Ishikawa (cell line): ENCODE results near the gene CIAPIN1.

Experiments
- CEBPB ChIP-seq: IDR thresholded peaks from 2 replicates; pipeline ENCODE4 v1.6.1; 2012
- CREB1 ChIP-seq: IDR thresholded peaks from 2 replicates; pipeline ENCODE4 v1.6.1; 2012; ENCODE audit warnings: low read depth
- EGR1 ChIP-seq: IDR thresholded peaks from 2 replicates; pipeline ENCODE4 v1.6.1; 2012
- EP300 ChIP-seq: IDR thresholded peaks from 2 replicates; pipeline ENCODE4 v1.6.1; 2012; ENCODE audit warnings: borderline replicate concordance
- FOXM1 ChIP-seq: IDR thresholded peaks from 2 replicates; pipeline ENCODE4 v1.6.1; 2012; ENCODE audit warnings: low read depth, borderline replicate concordance
- MAX ChIP-seq: IDR thresholded peaks from 2 replicates; pipeline ENCODE4 v1.6.1; 2012
- NFIC ChIP-seq: IDR thresholded peaks from 2 replicates; pipeline ENCODE4 v1.6.1; 2012
- RAD21 ChIP-seq: IDR thresholded peaks from 2 replicates; pipeline ENCODE4 v1.6.1; 2012; ENCODE audit warnings: low read depth
- REST ChIP-seq: IDR thresholded peaks from 2 replicates; pipeline ENCODE4 v1.6.1; 2012; ENCODE audit warnings: low read depth, mild to moderate bottlenecking
- TAF1 ChIP-seq: IDR thresholded peaks from 2 replicates; pipeline ENCODE4 v1.6.1; 2012; ENCODE audit warnings: low read depth, mild to moderate bottlenecking
- TCF12 ChIP-seq: IDR thresholded peaks from 2 replicates; pipeline ENCODE4 v1.6.1; 2012; ENCODE audit warnings: low read depth
- TEAD4 ChIP-seq: IDR thresholded peaks from 2 replicates; pipeline ENCODE4 v1.6.1; 2012
- YY1 ChIP-seq: IDR thresholded peaks from 2 replicates; pipeline ENCODE4 v1.6.1; 2012; ENCODE audit warnings: low read depth
- ZBTB7A ChIP-seq: IDR thresholded peaks from 2 replicates; pipeline ENCODE4 v1.6.1; 2012; ENCODE audit warnings: low read depth
- TF ChIP-seq, protein P1 (sequence below): IDR thresholded peaks from 2 replicates; pipeline ENCODE4 v1.6.1; 2012

Gene CIAPIN1

GRCh38 chr16:57390636-57391295, 56.4 kb downstream of the CIAPIN1 start:
- no peak for TF ChIP-seq EGR1
- TF ChIP-seq EP300: no peak
- no peak for TF ChIP-seq REST
- TF ChIP-seq, protein P1, sequence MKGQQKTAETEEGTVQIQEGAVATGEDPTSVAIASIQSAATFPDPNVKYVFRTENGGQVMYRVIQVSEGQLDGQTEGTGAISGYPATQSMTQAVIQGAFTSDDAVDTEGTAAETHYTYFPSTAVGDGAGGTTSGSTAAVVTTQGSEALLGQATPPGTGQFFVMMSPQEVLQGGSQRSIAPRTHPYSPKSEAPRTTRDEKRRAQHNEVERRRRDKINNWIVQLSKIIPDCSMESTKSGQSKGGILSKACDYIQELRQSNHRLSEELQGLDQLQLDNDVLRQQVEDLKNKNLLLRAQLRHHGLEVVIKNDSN: no peak
- TF ChIP-seq RAD21: no peak
- TF ChIP-seq YY1: no peak
- no peak for TF ChIP-seq TCF12
- no peak for TF ChIP-seq TEAD4
- no peak for TF ChIP-seq CREB1
- TF ChIP-seq NFIC: no peak
- TF ChIP-seq MAX: no peak
- TF ChIP-seq ZBTB7A: no peak
- no peak for TF ChIP-seq FOXM1
- no peak for TF ChIP-seq TAF1

DNA sequence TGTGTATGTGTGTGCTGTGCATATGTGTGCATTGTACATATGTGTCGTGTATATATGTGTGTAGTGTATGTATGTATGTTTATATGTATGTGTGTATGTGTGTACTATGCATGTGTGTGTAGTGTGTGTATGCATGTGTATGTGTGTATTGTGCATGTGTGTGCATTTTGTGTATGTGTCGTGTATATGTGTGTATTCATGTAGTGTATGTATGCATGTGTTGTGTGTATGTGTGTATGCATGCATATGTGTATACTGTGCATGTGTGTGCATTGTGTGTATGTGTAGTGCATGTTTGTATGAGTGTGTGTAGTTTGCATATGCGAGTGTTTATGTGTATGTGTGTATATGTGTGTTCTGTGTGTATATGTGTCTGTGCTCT, 58.1 kb downstream of the CIAPIN1 start:
- TF ChIP-seq TCF12 (no peak), CREB1 (no peak), REST (no peak), TEAD4 (no peak), EGR1 (no peak), RAD21 (no peak), FOXM1 (no peak), YY1 (no peak), TAF1 (no peak), EP300 (no peak), NFIC (no peak), MAX (no peak), CEBPB (no peak), ZBTB7A (no peak)
- TF ChIP-seq, protein P1: no peak

- TF ChIP-seq TAF1 (no peak), TCF12 (no peak), ZBTB7A (no peak)
Measured at GRCh38 chr16:57388359-57389086, 58.7 kb downstream of the CIAPIN1 start.

DNA sequence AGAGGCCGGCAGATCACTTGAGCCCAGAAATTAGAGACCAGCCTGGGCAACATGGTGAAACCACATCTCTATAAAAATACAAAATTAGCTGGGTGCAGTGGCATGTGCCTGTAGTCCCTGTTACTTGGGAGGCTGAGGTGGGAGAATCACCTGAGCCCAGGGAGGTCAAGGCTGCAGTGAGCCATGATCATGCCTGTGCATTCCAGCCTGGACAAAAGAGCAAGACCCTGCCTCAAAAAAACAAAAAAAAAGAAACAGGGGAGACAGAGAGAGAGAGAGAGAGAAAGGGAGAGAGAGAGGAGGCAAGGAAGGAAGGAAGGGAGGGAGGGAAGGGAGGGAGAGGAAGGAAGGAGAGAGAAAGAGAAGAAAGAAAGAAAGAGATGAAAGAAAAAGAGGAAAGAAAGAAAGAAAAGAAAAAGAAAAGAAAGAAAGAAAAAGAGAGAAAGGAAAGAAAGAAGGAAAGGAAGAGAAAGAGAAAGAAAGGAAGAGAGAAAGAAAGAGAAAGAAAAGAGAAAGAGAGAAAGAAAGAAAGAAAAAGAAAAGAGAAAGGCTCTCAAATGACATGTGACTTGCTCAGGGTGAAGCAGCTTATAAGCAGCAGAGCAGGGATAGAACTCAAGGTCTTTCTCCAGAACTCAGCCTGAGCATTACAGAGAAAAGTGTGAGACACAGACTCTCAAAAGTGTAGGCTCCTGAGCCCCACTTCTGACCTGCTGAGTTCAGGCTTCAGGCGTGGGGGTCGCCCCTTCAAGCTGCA, 59.4 kb downstream of the CIAPIN1 start:
- TF ChIP-seq TCF12 (no peak), TAF1 (no peak), EGR1 (no peak), EP300 (no peak), MAX (no peak), CREB1 (no peak), NFIC (no peak), ZBTB7A (no peak), YY1 (no peak), CEBPB (no peak), FOXM1 (no peak), TEAD4 (no peak), RAD21 (no peak), REST (no peak)
- TF ChIP-seq, protein P1: no peak
